NB4 (cell line): Measurements from ENCODE around the gene C2orf74.

Experiments
- CTCF ChIP-seq: IDR thresholded peaks from one replicate; pipeline ENCODE4 v1.5.1; 2012; ENCODE audit warnings: low read depth, low read length
- MYC ChIP-seq: IDR thresholded peaks from 2 replicates; pipeline ENCODE4 v1.6.1; 2011; ENCODE audit warnings: low read depth, low read length
- POLR2A ChIP-seq: IDR thresholded peaks from 2 replicates; pipeline ENCODE4 v1.6.1; 2011; ENCODE audit warnings: mild to moderate bottlenecking; ENCODE audit not compliant: insufficient read length; ENCODE audit errors: extremely low read depth

GRCh38 chr2:61196671-61197070 lies 34.7 kb downstream of the C2orf74 start:
- TF ChIP-seq CTCF (no peak), POLR2A (no peak), MYC (no peak)
